C4-2B (cell line): Measurements from ENCODE around the gene SYTL1.

Experiments used
- ZFX ChIP-seq: fragments of 450-650 bp; IDR thresholded peaks from 2 replicates; pipeline ENCODE4 v1.6.1; 2017
- TF ChIP-seq, protein P1 (sequence below): fragments of 450-650 bp; conservative IDR thresholded peaks from 2 replicates; pipeline ENCODE4 v1.5.1; 2017; ENCODE audit warnings: mild to moderate bottlenecking

- TF ChIP-seq, protein P1, sequence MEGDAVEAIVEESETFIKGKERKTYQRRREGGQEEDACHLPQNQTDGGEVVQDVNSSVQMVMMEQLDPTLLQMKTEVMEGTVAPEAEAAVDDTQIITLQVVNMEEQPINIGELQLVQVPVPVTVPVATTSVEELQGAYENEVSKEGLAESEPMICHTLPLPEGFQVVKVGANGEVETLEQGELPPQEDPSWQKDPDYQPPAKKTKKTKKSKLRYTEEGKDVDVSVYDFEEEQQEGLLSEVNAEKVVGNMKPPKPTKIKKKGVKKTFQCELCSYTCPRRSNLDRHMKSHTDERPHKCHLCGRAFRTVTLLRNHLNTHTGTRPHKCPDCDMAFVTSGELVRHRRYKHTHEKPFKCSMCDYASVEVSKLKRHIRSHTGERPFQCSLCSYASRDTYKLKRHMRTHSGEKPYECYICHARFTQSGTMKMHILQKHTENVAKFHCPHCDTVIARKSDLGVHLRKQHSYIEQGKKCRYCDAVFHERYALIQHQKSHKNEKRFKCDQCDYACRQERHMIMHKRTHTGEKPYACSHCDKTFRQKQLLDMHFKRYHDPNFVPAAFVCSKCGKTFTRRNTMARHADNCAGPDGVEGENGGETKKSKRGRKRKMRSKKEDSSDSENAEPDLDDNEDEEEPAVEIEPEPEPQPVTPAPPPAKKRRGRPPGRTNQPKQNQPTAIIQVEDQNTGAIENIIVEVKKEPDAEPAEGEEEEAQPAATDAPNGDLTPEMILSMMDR, result no peak
- no peak for TF ChIP-seq ZFX
Observed at GRCh38 chr1:27359822-27360158, 18.0 kb downstream of the SYTL1 start.
